ENCODE results near the gene TNFRSF11A.

Gene TNFRSF11A

DNA sequence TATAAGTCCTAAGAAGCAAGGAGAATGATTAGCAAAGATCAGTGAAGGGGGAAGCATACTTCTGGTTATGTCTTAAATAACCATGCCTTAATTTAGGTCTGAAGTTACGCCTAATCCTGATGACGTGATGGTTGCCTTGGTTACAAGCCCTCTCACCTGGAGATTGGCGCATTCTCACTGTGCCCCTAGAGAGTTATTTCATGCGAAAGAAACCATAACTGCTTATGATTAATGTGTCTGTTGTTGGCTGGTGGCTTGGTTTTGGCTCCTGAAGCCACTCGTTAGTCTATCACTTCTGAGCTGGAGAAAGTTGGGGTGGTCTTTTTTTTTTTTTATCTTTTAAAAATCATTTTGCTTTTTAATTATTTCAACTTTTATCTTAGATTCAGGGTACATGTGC, 47.0 kb downstream of the TNFRSF11A start:
- H3K4me1 ChIP-seq (ENCODE audit: control insufficient read depth in 5 of 5, insufficient read depth in 5 of 5, low read length in 5 of 5), result no peaks in the 10 kb centered on the region
- H3K36me3 ChIP-seq (ENCODE audit: control insufficient read depth in 5 of 5, insufficient read depth in 5 of 5, low read length in 5 of 5), result no peaks in the 10 kb centered on the region
- H3K4me3 ChIP-seq (ENCODE audit: low read depth in 1 of 5, low read length in 5 of 5), result no peak overlapping the region
- no peaks in the 10 kb centered on the region for H3K9me3 ChIP-seq (ENCODE audit: control insufficient read depth in 5 of 5, low read length in 5 of 5)
- H3K27ac ChIP-seq (ENCODE audit: low read depth, low read length), result no peak overlapping the region
- no peak overlapping the region for H3K9ac ChIP-seq (ENCODE audit: low read length in 5 of 5)
- no peaks in the 10 kb centered on the region for H3K27me3 ChIP-seq (ENCODE audit: control insufficient read depth in 5 of 5, insufficient read depth in 4 of 5, low read length in 5 of 5)

DNA sequence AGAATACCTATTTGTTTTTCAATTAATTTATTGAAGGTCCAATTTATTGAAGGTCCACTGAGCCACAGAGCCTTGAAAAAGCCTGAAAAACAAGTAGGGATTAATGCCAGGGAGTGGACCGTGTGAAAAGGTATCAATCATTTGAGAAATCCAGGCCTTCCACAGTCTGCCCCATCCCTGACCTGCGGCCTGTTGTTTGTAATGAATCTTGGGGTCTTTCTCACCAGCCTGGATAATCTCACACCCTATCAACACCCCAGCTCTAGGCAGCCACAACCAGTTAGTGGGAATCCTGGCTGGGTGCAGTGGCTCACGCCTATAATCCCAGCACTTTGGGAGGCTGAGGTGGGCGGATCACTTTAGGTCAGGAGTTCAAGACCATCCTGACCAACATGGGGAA, 47.8 kb downstream of the TNFRSF11A start:
- Histone ChIP-seq H3K9ac (ENCODE audit: low read length in 5 of 5) (no peak overlapping the region), H3K4me1 (ENCODE audit: control insufficient read depth in 5 of 5, insufficient read depth in 5 of 5, low read length in 5 of 5) (no peaks in the 10 kb centered on the region), H3K9me3 (ENCODE audit: control insufficient read depth in 5 of 5, low read length in 5 of 5) (no peaks in the 10 kb centered on the region), H3K27me3 (ENCODE audit: control insufficient read depth in 5 of 5, insufficient read depth in 4 of 5, low read length in 5 of 5) (no peaks in the 10 kb centered on the region), H3K4me3 (ENCODE audit: low read depth in 1 of 5, low read length in 5 of 5) (no peak overlapping the region), H3K27ac (ENCODE audit: low read depth, low read length) (no peak overlapping the region), H3K36me3 (ENCODE audit: control insufficient read depth in 5 of 5, insufficient read depth in 5 of 5, low read length in 5 of 5) (peaks cover 0 to under 1% (median 0%) of the 10 kb centered on the region in 5 donors)

DNA sequence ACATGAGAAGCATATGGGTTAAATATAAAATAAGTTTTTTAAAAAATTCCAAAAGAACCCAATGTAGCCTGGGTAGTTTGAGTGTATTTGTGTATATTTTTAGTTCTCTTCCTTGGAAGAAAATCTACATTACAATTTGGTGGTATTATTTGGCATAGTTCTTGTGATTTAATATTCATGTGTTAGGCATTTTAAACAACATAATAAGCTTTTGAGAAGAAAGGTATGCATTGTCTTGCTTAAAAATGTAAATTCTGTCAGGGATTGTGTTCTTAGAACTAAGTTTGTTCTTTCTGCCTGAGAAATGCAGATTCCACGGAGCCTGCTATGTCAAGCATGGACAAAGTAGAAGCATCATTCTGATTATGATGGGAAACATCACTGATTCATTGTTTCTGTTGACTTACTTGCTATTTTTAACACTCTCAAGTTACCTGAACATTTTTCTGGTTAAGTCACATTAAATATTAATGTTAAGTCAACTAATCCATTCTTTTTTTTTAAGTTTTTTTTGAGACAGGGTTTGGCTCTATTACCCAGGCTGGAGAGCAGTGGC, 49.4 kb downstream of the TNFRSF11A start:
- Histone ChIP-seq H3K36me3 (ENCODE audit: control insufficient read depth in 5 of 5, insufficient read depth in 5 of 5, low read length in 5 of 5) (peaks cover 0 to 3% (median 0%) of the 10 kb centered on the region in 5 donors), H3K27me3 (ENCODE audit: control insufficient read depth in 5 of 5, insufficient read depth in 4 of 5, low read length in 5 of 5) (no peaks in the 10 kb centered on the region), H3K4me3 (ENCODE audit: low read depth in 1 of 5, low read length in 5 of 5) (no peak overlapping the region), H3K9me3 (ENCODE audit: control insufficient read depth in 5 of 5, low read length in 5 of 5) (no peaks in the 10 kb centered on the region), H3K4me1 (ENCODE audit: control insufficient read depth in 5 of 5, insufficient read depth in 5 of 5, low read length in 5 of 5) (no peaks in the 10 kb centered on the region), H3K27ac (ENCODE audit: low read depth, low read length) (no peak overlapping the region), H3K9ac (ENCODE audit: low read length in 5 of 5) (no peak overlapping the region)

DNA sequence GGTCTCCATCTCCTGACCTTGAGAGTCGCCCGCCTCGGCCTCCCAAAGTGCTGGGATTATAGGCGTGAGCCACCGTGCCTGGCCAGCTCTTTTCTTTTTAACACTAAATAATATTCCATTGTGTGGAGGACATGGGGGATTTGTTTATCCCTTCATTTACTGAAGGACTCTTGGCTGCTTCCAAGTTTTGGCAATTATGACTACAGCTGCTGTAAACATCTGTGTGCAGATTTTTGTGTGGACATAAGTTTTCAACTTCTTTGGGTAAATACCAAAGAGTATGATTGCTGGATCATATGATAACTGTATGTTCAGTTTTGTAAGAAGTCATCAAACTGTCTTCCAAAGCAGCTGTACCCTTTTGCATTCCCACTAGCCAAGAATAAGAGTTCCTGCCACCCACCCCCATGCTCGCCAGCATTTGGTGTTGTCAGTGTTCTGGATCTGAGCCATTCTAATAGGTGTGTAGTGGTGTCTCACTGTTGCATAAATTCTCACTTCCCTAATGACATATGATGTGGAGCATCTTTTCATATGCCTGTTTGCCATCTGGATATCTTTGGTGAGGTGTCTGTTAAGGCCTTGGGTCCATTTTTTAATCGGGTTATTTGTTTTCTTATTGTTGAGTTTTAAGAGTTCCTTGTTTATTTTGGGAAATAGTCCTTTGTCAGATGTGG, 52.2 kb downstream of the TNFRSF11A start:
- H3K9me3 ChIP-seq (ENCODE audit: control insufficient read depth in 5 of 5, low read length in 5 of 5), result no peaks in the 10 kb centered on the region
- H3K9ac ChIP-seq (ENCODE audit: low read length in 5 of 5), result no peak overlapping the region
- H3K27ac ChIP-seq (ENCODE audit: low read depth, low read length), result no peak overlapping the region
- no peaks in the 10 kb centered on the region for H3K27me3 ChIP-seq (ENCODE audit: control insufficient read depth in 5 of 5, insufficient read depth in 4 of 5, low read length in 5 of 5)
- H3K4me1 ChIP-seq (ENCODE audit: control insufficient read depth in 5 of 5, insufficient read depth in 5 of 5, low read length in 5 of 5), result no peaks in the 10 kb centered on the region
- peaks cover 0 to 3% (median 0%) of the 10 kb centered on the region in 5 donors for H3K36me3 ChIP-seq (ENCODE audit: control insufficient read depth in 5 of 5, insufficient read depth in 5 of 5, low read length in 5 of 5)
- H3K4me3 ChIP-seq (ENCODE audit: low read depth in 1 of 5, low read length in 5 of 5), result no peak overlapping the region

DNA sequence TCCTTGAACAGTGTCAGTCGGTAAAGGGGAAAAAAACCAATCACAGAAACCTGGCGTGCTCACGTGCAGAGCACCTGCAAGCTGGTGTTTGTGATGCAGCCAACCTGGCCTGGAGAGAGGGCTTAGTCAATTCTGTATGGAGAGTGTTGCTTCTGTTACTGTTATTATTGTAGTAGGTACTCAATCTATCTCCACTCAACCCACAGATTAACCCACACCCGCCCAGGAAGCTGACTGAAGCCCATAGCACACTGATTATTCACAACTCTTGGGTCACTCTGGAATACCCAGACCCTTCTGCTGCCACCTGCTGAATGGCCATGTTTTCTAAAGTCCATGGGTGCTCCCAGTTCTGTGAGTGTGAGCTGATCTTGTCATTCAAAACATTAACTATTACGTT, 53.9 kb downstream of the TNFRSF11A start:
- Histone ChIP-seq H3K9me3 (ENCODE audit: control insufficient read depth in 5 of 5, low read length in 5 of 5) (no peaks in the 10 kb centered on the region), H3K9ac (ENCODE audit: low read length in 5 of 5) (no peak overlapping the region), H3K36me3 (ENCODE audit: control insufficient read depth in 5 of 5, insufficient read depth in 5 of 5, low read length in 5 of 5) (peaks cover 0 to 3% (median 0%) of the 10 kb centered on the region in 5 donors), H3K4me3 (ENCODE audit: low read depth in 1 of 5, low read length in 5 of 5) (no peak overlapping the region), H3K27ac (ENCODE audit: low read depth, low read length) (no peak overlapping the region), H3K4me1 (ENCODE audit: control insufficient read depth in 5 of 5, insufficient read depth in 5 of 5, low read length in 5 of 5) (no peaks in the 10 kb centered on the region), H3K27me3 (ENCODE audit: control insufficient read depth in 5 of 5, insufficient read depth in 4 of 5, low read length in 5 of 5) (no peaks in the 10 kb centered on the region)

DNA sequence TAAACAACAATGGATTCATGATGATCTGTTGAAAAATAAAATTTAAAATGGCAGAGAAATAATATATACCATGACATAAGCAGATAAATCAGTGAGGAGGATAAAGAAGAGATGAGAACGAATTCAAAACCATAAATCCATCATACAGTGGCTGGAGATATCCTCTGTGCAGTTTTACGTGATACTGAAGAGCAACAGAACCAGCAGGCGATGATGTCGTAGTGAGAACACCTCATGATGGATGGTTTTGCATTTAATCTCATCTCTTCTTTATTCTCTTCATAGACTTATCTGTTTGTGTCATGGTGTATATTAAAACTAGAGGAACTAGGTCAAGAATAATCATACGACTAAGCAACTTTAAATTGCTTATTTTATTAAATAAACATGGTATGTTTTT, 56.3 kb downstream of the TNFRSF11A start:
- Histone ChIP-seq H3K36me3 (ENCODE audit: control insufficient read depth in 5 of 5, insufficient read depth in 5 of 5, low read length in 5 of 5) (peaks cover 0 to 3% (median 0%) of the 10 kb centered on the region in 5 donors), H3K27me3 (ENCODE audit: control insufficient read depth in 5 of 5, insufficient read depth in 4 of 5, low read length in 5 of 5) (no peaks in the 10 kb centered on the region), H3K9ac (ENCODE audit: low read length in 5 of 5) (no peak overlapping the region), H3K27ac (ENCODE audit: low read depth, low read length) (no peak overlapping the region), H3K4me3 (ENCODE audit: low read depth in 1 of 5, low read length in 5 of 5) (no peak overlapping the region), H3K9me3 (ENCODE audit: control insufficient read depth in 5 of 5, low read length in 5 of 5) (no peaks in the 10 kb centered on the region), H3K4me1 (ENCODE audit: control insufficient read depth in 5 of 5, insufficient read depth in 5 of 5, low read length in 5 of 5) (no peaks in the 10 kb centered on the region)

DNA sequence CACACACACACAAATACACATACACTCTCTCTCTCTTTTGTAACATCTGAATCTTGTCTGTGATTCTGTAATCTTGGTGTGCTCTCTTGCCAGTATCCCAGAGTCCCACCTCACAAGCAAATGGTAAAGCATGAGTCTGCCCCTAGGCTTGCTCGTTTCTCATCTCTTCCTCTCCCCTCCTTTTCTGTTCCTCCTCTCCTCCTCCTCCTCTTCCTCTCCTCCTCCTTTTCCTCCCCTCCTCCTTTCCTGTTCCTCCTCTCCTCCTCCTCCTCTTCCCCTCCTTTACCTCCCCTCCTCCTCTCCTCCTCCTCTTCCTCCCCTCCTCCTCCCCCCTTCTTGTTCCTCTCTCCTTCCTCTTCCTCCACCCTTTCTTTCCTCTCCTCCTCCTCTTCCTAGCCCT, 59.0 kb downstream of the TNFRSF11A start:
- Histone ChIP-seq H3K9me3 (ENCODE audit: control insufficient read depth in 5 of 5, low read length in 5 of 5) (no peaks in the 10 kb centered on the region), H3K36me3 (ENCODE audit: control insufficient read depth in 5 of 5, insufficient read depth in 5 of 5, low read length in 5 of 5) (no peaks in the 10 kb centered on the region), H3K27ac (ENCODE audit: low read depth, low read length) (no peak overlapping the region), H3K4me3 (ENCODE audit: low read depth in 1 of 5, low read length in 5 of 5) (peak overlapping the region in 2 of 5 donors; percentile 14 to 32), H3K27me3 (ENCODE audit: control insufficient read depth in 5 of 5, insufficient read depth in 4 of 5, low read length in 5 of 5) (peaks cover 0 to 3% (median 0%) of the 10 kb centered on the region in 5 donors), H3K4me1 (ENCODE audit: control insufficient read depth in 5 of 5, insufficient read depth in 5 of 5, low read length in 5 of 5) (no peaks in the 10 kb centered on the region), H3K9ac (ENCODE audit: low read length in 5 of 5) (no peak overlapping the region)

DNA sequence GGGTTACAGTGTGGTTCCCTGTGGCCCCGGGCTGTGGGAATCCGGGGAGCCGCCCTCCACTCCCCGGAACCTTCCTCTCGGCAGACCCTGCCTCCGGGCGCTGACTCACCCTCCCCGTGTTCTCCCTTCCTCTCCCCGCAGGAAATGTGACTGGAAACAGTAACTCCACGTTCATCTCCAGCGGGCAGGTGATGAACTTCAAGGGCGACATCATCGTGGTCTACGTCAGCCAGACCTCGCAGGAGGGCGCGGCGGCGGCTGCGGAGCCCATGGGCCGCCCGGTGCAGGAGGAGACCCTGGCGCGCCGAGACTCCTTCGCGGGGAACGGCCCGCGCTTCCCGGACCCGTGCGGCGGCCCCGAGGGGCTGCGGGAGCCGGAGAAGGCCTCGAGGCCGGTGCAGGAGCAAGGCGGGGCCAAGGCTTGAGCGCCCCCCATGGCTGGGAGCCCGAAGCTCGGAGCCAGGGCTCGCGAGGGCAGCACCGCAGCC, 59.5 kb downstream of the TNFRSF11A start:
- Histone ChIP-seq H3K4me1 (ENCODE audit: control insufficient read depth in 5 of 5, insufficient read depth in 5 of 5, low read length in 5 of 5) (no peaks in the 10 kb centered on the region), H3K36me3 (ENCODE audit: control insufficient read depth in 5 of 5, insufficient read depth in 5 of 5, low read length in 5 of 5) (no peaks in the 10 kb centered on the region), H3K27me3 (ENCODE audit: control insufficient read depth in 5 of 5, insufficient read depth in 4 of 5, low read length in 5 of 5) (peaks cover 0 to 3% (median 0%) of the 10 kb centered on the region in 5 donors), H3K9me3 (ENCODE audit: control insufficient read depth in 5 of 5, low read length in 5 of 5) (no peaks in the 10 kb centered on the region), H3K27ac (ENCODE audit: low read depth, low read length) (no peak overlapping the region), H3K9ac (ENCODE audit: low read length in 5 of 5) (no peak overlapping the region), H3K4me3 (ENCODE audit: low read depth in 1 of 5, low read length in 5 of 5) (peak overlapping the region in 3 of 5 donors; percentile 14 to 32 (median 14))

DNA sequence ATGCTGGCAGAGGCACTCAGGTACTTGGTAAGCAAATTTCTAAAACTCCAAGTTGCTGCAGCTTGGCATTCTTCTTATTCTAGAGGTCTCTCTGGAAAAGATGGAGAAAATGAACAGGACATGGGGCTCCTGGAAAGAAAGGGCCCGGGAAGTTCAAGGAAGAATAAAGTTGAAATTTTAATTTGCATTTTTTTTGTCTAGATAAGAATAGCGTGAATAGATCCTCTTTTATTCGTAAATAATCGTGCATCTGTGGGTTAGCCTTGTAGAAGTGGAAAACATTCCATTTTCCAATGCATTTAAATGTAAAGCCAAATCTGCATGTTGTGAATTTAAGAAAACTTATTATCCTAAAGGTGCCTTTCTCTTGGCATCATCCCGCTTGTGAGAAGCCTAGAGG, 61.0 kb downstream of the TNFRSF11A start:
- no peak overlapping the region for H3K9ac ChIP-seq (ENCODE audit: low read length in 5 of 5)
- no peaks in the 10 kb centered on the region for H3K36me3 ChIP-seq (ENCODE audit: control insufficient read depth in 5 of 5, insufficient read depth in 5 of 5, low read length in 5 of 5)
- no peak overlapping the region for H3K27ac ChIP-seq (ENCODE audit: low read depth, low read length)
- H3K9me3 ChIP-seq (ENCODE audit: control insufficient read depth in 5 of 5, low read length in 5 of 5), result no peaks in the 10 kb centered on the region
- no peaks in the 10 kb centered on the region for H3K4me1 ChIP-seq (ENCODE audit: control insufficient read depth in 5 of 5, insufficient read depth in 5 of 5, low read length in 5 of 5)
- H3K4me3 ChIP-seq (ENCODE audit: low read depth in 1 of 5, low read length in 5 of 5), result no peak overlapping the region
- peaks cover 0 to 3% (median 0%) of the 10 kb centered on the region in 5 donors for H3K27me3 ChIP-seq (ENCODE audit: control insufficient read depth in 5 of 5, insufficient read depth in 4 of 5, low read length in 5 of 5)

DNA sequence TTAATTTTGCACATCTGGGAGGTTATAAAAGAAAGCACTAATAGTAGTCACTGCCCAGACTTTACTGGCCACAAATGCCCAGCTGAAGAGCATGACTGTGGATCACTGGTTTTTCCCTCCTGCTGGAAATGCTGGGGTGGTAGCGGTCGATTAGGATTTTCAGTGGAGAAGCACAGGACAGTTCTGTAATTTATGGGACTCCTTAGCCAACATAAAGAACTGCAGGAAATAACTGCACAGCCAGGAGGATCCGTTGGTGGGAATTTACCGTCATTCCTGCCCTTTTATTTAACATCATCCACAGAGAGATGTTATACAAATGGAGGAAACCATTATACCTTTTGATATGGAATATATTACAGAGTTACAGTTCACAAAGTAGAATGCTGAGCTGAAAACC, 61.5 kb downstream of the TNFRSF11A start:
- H3K27me3 ChIP-seq (ENCODE audit: control insufficient read depth in 5 of 5, insufficient read depth in 4 of 5, low read length in 5 of 5), result peaks cover 0 to 3% (median 0%) of the 10 kb centered on the region in 5 donors
- H3K9me3 ChIP-seq (ENCODE audit: control insufficient read depth in 5 of 5, low read length in 5 of 5), result no peaks in the 10 kb centered on the region
- no peak overlapping the region for H3K4me3 ChIP-seq (ENCODE audit: low read depth in 1 of 5, low read length in 5 of 5)

More for the DNA sequence above, 61.5 kb downstream of the TNFRSF11A start:
- no peak overlapping the region for H3K9ac ChIP-seq (ENCODE audit: low read length in 5 of 5)
- H3K4me1 ChIP-seq (ENCODE audit: control insufficient read depth in 5 of 5, insufficient read depth in 5 of 5, low read length in 5 of 5), result no peaks in the 10 kb centered on the region
- no peak overlapping the region for H3K27ac ChIP-seq (ENCODE audit: low read depth, low read length)
- H3K36me3 ChIP-seq (ENCODE audit: control insufficient read depth in 5 of 5, insufficient read depth in 5 of 5, low read length in 5 of 5), result no peaks in the 10 kb centered on the region

All from subcutaneous abdominal adipose tissue (tissue), 5 donors.